Stimulated activated effector memory CD8-positive, alpha-beta T cell treated with anti-CD3 and anti-CD28 coated beads, Interleukin-12 subunit alpha, Interleukin-12 subunit beta, amount 100 ng/mL, for 72 hours (primary cell): ENCODE measurements around the gene E2F3.

Experiments
- ATAC-seq: fragments of 150-1000 bp; cut with Tn5 transposase; 2 replicates; pipeline ENCODE4 v1.10.0; 2021
- DNase-seq, 2 donors: peaks; one replicate each; pipeline ENCODE4 v3.0.0; 2021 to 2022; ENCODE audit warnings: low spot score in 2 of 2
- H3K27ac Mint-ChIP-seq: one replicate; pipeline ENCODE4 v1.8.0; 2022; ENCODE audit warnings: mild to moderate bottlenecking, mixed read lengths
- H3K36me3 Mint-ChIP-seq: one replicate; pipeline ENCODE4 v1.8.0; 2022; ENCODE audit warnings: mild to moderate bottlenecking, mixed read lengths
- H3K4me1 Mint-ChIP-seq: one replicate; pipeline ENCODE4 v1.8.0; 2022; ENCODE audit warnings: mixed read lengths
- H3K4me3 Mint-ChIP-seq: one replicate; pipeline ENCODE4 v1.8.0; 2022; ENCODE audit warnings: mild to moderate bottlenecking, mixed read lengths
- H3K9me3 Mint-ChIP-seq: one replicate; pipeline ENCODE4 v1.8.0; 2022; ENCODE audit warnings: mixed read lengths

Gene E2F3

DNA sequence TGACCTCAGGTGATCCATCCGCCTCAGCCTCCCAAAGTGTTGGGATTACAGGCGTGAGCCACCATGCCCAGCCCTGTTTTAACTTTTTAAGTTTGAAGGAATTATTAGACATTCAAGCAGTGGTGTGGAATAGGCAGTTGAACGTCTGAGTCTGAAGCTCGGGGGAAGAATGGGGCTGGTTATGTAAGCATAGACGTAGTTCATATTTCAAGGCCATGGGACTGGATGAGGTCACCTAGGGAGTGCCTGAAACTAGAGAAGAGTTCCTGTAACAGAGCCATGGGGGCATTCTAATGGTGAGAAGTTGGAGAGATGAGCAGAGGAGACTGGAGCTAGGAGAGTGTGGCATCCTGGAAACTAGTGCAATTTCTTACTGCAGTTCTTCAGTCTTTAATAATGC, 139.0 kb downstream of the E2F3 start:
- peaks cover 70% of the 10 kb centered on the region for H3K36me3 Mint-ChIP-seq
- ATAC-seq = no peak
- H3K4me3 Mint-ChIP-seq = no peak overlapping the region
- peak overlapping the region; percentile 12 for H3K27ac Mint-ChIP-seq
- H3K4me1 Mint-ChIP-seq = peaks cover 61% of the 10 kb centered on the region
- no peaks in the 10 kb centered on the region for H3K9me3 Mint-ChIP-seq
- no peak for DNase-seq

DNA sequence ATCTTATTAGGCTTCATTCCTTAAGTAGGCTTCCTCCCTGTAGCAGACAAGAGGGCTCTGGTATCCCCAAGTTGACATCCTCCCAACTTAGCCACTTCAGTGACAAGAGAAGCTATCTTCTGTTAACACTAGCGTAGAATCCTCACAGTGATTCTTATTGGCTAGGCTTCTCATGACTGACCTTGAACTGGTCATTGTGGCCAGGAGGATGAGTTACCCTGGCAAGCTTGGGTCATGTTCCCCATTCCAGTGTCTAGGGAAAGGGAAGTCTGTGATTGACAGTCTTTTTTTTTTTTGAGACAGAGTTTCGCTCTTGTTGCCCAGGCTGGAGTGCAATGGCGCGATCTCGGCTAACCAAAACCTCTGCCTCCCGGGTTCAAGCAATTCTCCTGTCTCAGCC, 139.7 kb downstream of the E2F3 start:
- no peak for ATAC-seq
- peaks cover 54% of the 10 kb centered on the region for H3K4me1 Mint-ChIP-seq
- DNase-seq = no peak
- peaks cover 71% of the 10 kb centered on the region for H3K36me3 Mint-ChIP-seq
- H3K27ac Mint-ChIP-seq = no peak overlapping the region
- H3K4me3 Mint-ChIP-seq = no peak overlapping the region
- H3K9me3 Mint-ChIP-seq = no peaks in the 10 kb centered on the region

DNA sequence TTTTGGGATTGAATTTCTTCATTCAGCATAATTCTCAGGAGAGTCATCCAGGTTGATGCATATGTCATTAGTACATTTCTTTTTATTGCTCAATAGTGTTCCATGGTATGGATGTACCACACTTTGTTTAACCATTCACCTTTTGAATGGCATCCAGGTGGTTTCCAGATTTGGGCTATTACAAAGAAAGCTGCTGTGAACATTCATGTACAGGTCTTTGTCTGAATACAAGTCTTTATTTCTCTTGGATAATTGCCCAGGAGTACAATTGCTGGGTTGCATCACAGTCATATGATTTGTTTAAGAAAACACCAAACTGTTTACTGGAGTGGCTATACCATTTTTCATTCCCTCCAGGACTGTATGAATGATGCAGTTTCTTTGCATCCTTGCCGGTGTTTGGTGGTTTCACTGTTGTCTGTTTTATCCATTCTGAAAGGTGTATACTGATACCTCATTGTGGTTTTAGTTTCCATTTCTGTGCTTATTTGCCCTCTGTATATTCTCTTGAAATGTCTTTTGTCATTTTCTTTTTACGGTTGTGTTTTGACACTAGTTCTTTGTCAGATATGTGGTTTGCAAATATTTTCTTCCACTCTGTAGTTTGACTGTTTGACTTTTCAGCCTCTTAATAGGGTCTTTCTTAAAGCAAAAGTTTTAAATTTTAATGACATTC, 141.4 kb downstream of the E2F3 start:
- H3K4me1 Mint-ChIP-seq = peaks cover 43% of the 10 kb centered on the region
- no peaks in the 10 kb centered on the region for H3K9me3 Mint-ChIP-seq
- H3K4me3 Mint-ChIP-seq = no peak overlapping the region
- peaks cover 71% of the 10 kb centered on the region for H3K36me3 Mint-ChIP-seq
- peak in 1 of 2 donors; percentile 52 for DNase-seq
- peak overlapping the region; percentile 11 for H3K27ac Mint-ChIP-seq
- peak; percentile 98 for ATAC-seq
